SK-N-SH (cell line): ENCODE measurements around the gene CPXM1. TPM values are rescaled to one million over a fixed set of nuclear protein-coding genes. Genes with fewer than 3 reads are reported as not detected.
"Not testable (repeated sequence)": the region's sequence is repeated elsewhere in the genome, so short reads cannot be mapped to it uniquely, and the experiment has no call there.

Experiments used
- CTCF ChIA-PET: fragments of 300-600, 350-600 bp; formaldehyde crosslinking; extraction: SDS; loops from one replicate; lab custom pipeline; 2021; lab: Yijun Ruan, JAX
- POLR2A ChIA-PET: fragments of 350-600 bp; sonication (Branson Sonifier 250); formaldehyde crosslinking; extraction: SDS; loops from one replicate; lab custom pipeline; 2020; ENCODE audit warnings: antibody characterized with exemption, inconsistent platforms; lab: Yijun Ruan, JAX
- DNase-seq: peaks from one replicate; pipeline ENCODE4 v3.0.0; 2012
- H2AFZ ChIP-seq: fragments of 200-600 bp; sonication (generic); 2 replicates; pipeline ENCODE4 v1.8.1; 2016; ENCODE audit warnings: antibody characterized with exemption, mild to moderate bottlenecking, low read depth
- H3F3A ChIP-seq: fragments of 200-600 bp; sonication (generic); replicated peaks from 2 replicates; pipeline ENCODE3; 2016; ENCODE audit warnings: antibody characterized with exemption, mild to moderate bottlenecking; ENCODE audit not compliant: insufficient read depth
- H3K27ac ChIP-seq, 2 experiments: fragments of 200-500 bp in 1 of 2; fragments of 200-600 bp in 1 of 2; sonication (Bioruptor generic) in 1 of 2; sonication (generic), shearing (Covaris generic) in 1 of 2; 2 replicates each; pipeline versions ENCODE4 v1.5.1 to v1.6.1; 2014 to 2016; ENCODE audit warnings: low read depth in 2 of 2, inconsistent platforms in 1 of 2, low read length in 1 of 2, mild to moderate bottlenecking in 1 of 2, mixed read lengths in 1 of 2
- H3K27me3 ChIP-seq: fragments of 200-600 bp; sonication (generic), shearing (Covaris generic); 2 replicates; pipeline ENCODE4 v1.6.1; 2016; ENCODE audit warnings: mixed run types; ENCODE audit not compliant: insufficient read depth
- H3K36me3 ChIP-seq, 2 experiments: fragments of 200-500 bp in 1 of 2; fragments of 200-600 bp in 1 of 2; sonication (Bioruptor generic) in 1 of 2; sonication (generic) in 1 of 2; replicated peaks in 1 of 2; 2 replicates each; pipeline versions ENCODE3 to v1.5.1; 2014 to 2016; ENCODE audit warnings: low read length in 1 of 2, mild to moderate bottlenecking in 1 of 2; ENCODE audit not compliant: insufficient read depth in 2 of 2, control insufficient read depth in 1 of 2
- H3K4me1 ChIP-seq, 2 experiments: fragments of 200-500 bp in 1 of 2; fragments of 200-600 bp in 1 of 2; sonication (Bioruptor generic) in 1 of 2; sonication (generic), shearing (Covaris generic) in 1 of 2; 2 replicates each; pipeline versions ENCODE4 v1.5.1 to v1.6.1; 2014 to 2016; ENCODE audit warnings: low read depth in 1 of 2, low read length in 1 of 2, mixed run types in 1 of 2; ENCODE audit not compliant: insufficient read depth in 2 of 2, control insufficient read depth in 1 of 2
- H3K4me2 ChIP-seq: fragments of 200-600 bp; sonication (generic), shearing (Covaris generic); 2 replicates; pipeline ENCODE4 v1.6.1; 2017; ENCODE audit warnings: mixed run types
- H3K4me3 ChIP-seq, 2 experiments: fragments of 200-500 bp in 1 of 2; fragments of 200-600 bp in 1 of 2; sonication (Bioruptor generic) in 1 of 2; sonication (generic), shearing (Covaris generic) in 1 of 2; 2 replicates each; pipeline versions ENCODE4 v1.5.1 to v1.8.1; 2014 to 2016; ENCODE audit warnings: low read depth in 2 of 2, inconsistent platforms in 1 of 2, low read length in 1 of 2, mild to moderate bottlenecking in 1 of 2, mixed read lengths in 1 of 2, moderate library complexity in 1 of 2
- H3K79me2 ChIP-seq: fragments of 200-600 bp; sonication (generic); 2 replicates; pipeline ENCODE4 v1.8.1; 2017; ENCODE audit warnings: mild to moderate bottlenecking; ENCODE audit not compliant: insufficient read depth
- H3K9ac ChIP-seq: fragments of 200-600 bp; sonication (generic); 2 replicates; pipeline ENCODE4 v1.6.1; 2017; ENCODE audit warnings: mixed run types
- H3K9me2 ChIP-seq: fragments of 200-600 bp; sonication (generic); 2 replicates; pipeline ENCODE4 v1.6.1; 2017; ENCODE audit warnings: mixed run types
- H3K9me3 ChIP-seq: fragments of 200-600 bp; sonication (generic); 2 replicates; pipeline ENCODE4 v1.6.1; 2017; ENCODE audit warnings: mixed run types, mild to moderate bottlenecking, moderate library complexity
- H4K20me1 ChIP-seq: fragments of 200-600 bp; sonication (generic); 2 replicates; pipeline ENCODE4 v1.6.1; 2017; ENCODE audit warnings: mild to moderate bottlenecking, mixed run types; ENCODE audit not compliant: insufficient read depth
- ELF1 ChIP-seq: IDR thresholded peaks from 2 replicates; pipeline ENCODE4 v1.4.0; 2012
- FOXJ3 ChIP-seq: sonication (generic); formaldehyde crosslinking; IDR thresholded peaks from 2 replicates; pipeline ENCODE4 v1.5.1; 2020; ENCODE audit warnings: mild to moderate bottlenecking, missing genetic modification reagents
- GABPA ChIP-seq: IDR thresholded peaks from 2 replicates; pipeline ENCODE4 v1.4.0; 2012; ENCODE audit warnings: low read depth, mild to moderate bottlenecking
- GATA2 ChIP-seq: sonication (generic); formaldehyde crosslinking; IDR thresholded peaks from 2 replicates; pipeline ENCODE4 v1.5.0; 2020; ENCODE audit warnings: mild to moderate bottlenecking, missing genetic modification reagents
- NFIC ChIP-seq: IDR thresholded peaks from 2 replicates; pipeline ENCODE4 v1.4.0; 2012; ENCODE audit warnings: borderline replicate concordance
- NRF1 ChIP-seq: IDR thresholded peaks from 2 replicates; pipeline ENCODE4 v1.6.1; 2012; ENCODE audit warnings: low read depth, mild to moderate bottlenecking, low read length
- PBX3 ChIP-seq: IDR thresholded peaks from 2 replicates; pipeline ENCODE4; 2012
- RAD21 ChIP-seq: IDR thresholded peaks from 2 replicates; pipeline ENCODE4 v1.6.1; 2012; ENCODE audit warnings: mild to moderate bottlenecking, low read length
- RFX5 ChIP-seq: IDR thresholded peaks from 2 replicates; pipeline ENCODE4 v1.6.1; 2012; ENCODE audit warnings: mild to moderate bottlenecking, improper control_type of control experiment, low read length
- RXRA ChIP-seq: IDR thresholded peaks from 2 replicates; pipeline ENCODE4 v1.4.0; 2012; ENCODE audit warnings: low read depth, mild to moderate bottlenecking, borderline replicate concordance
- SIN3A ChIP-seq: IDR thresholded peaks from 2 replicates; pipeline ENCODE4 v1.6.1; 2012; ENCODE audit warnings: low read depth, mild to moderate bottlenecking, low read length, moderate library complexity, borderline replicate concordance
- TAF1 ChIP-seq: IDR thresholded peaks from 2 replicates; pipeline ENCODE4 v1.6.1; 2012; ENCODE audit warnings: low read depth, mild to moderate bottlenecking, low read length, moderate library complexity, borderline replicate concordance
- TEAD4 ChIP-seq: IDR thresholded peaks from 2 replicates; pipeline ENCODE4 v1.4.0; 2012; ENCODE audit warnings: mild to moderate bottlenecking, borderline replicate concordance; ENCODE audit not compliant: insufficient read depth
- USF2 ChIP-seq: fragments of 150-350 bp; IDR thresholded peaks from 2 replicates; pipeline ENCODE4 v1.6.1; 2017; ENCODE audit warnings: antibody characterized with exemption, low read length, low read depth, borderline replicate concordance
- ZBTB33 ChIP-seq: IDR thresholded peaks from 2 replicates; pipeline ENCODE4 v1.4.0; 2012; ENCODE audit warnings: low read depth, borderline replicate concordance
- WGBS: methylation state at CpG from one replicate; pipeline ENCODE4 v1.1.6; 2017; ENCODE audit warnings: low lambda C conversion rate; 5-methylcytosine and 5-hydroxymethylcytosine counted together
- polyA plus RNA-seq, 3 experiments: library from polyadenylated mRNA; depleted of rRNA; stranded (reverse); fragments of >200 nt; gene quantifications; 2 replicates each; pipeline ENCODE4 v1.2.3, GENCODE V29; 2012
- TF ChIP-seq, protein P1 (sequence below): IDR thresholded peaks from 2 replicates; pipeline ENCODE4 v1.4.0; 2012; ENCODE audit warnings: low read depth
- TF ChIP-seq, protein P2 (sequence below): fragments of 200-600 bp; sonication (generic); IDR thresholded peaks from 2 replicates; pipeline ENCODE4 v1.6.1; 2017; ENCODE audit warnings: antibody characterized with exemption, mild to moderate bottlenecking, moderate library complexity

CPXM1 gene
- polyA plus RNA-seq, 1 of the 3 experiments (the other 2 are of a cell fraction), result 99.9 TPM

DNA sequence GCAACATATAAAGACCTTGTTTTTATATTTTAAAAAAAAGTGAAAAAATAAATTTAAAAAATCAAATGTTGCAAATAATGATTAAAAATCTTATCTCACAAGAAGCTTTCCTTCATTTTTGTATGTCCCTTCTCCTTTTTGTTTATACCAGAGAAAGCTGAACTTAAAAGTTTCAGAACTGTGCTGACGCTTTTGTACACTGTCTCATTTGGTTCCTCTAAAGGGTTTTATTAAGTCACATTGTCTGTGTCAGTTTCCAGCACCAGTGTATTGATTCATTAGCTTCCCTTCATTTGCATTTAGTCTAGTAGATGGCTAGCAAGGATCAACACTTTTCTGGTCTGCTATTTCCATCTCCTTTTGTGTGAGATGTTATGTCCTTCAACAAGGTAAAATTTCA lies 33.3 kb upstream of the CPXM1 start:
- H3K9ac ChIP-seq, result no peak overlapping the region
- WGBS, result 100% methylated on average over 1 of the region's 1 CpG
- no peaks in the 10 kb centered on the region for H3K9me2 ChIP-seq
- peaks cover 15% of the 10 kb centered on the region for H3F3A ChIP-seq
- TF ChIP-seq NFIC (no peak), FOXJ3 (no peak), RXRA (no peak), ELF1 (no peak), RAD21 (no peak), RFX5 (no peak), ZBTB33 (no peak), NRF1 (no peak)
- TF ChIP-seq, protein P1, sequence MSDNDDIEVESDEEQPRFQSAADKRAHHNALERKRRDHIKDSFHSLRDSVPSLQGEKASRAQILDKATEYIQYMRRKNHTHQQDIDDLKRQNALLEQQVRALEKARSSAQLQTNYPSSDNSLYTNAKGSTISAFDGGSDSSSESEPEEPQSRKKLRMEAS, result no peak
- H3K4me2 ChIP-seq, result no peak overlapping the region
- H3K27me3 ChIP-seq, result no peaks in the 10 kb centered on the region
- CTCF ChIA-PET, result no interaction called here
- H3K36me3 ChIP-seq, result peaks cover 0 to 20% of the 10 kb centered on the region in 2 experiments
- no peak for DNase-seq
- POLR2A ChIA-PET, result no interaction called here
- H3K4me1 ChIP-seq, result peaks cover 4 to 6% of the 10 kb centered on the region in 2 experiments; a peak in 2 of 4 replicates
- H2AFZ ChIP-seq, result no peak overlapping the region
- no peak overlapping the region for H3K4me3 ChIP-seq
- H4K20me1 ChIP-seq, result no peaks in the 10 kb centered on the region
- no peaks in the 10 kb centered on the region for H3K9me3 ChIP-seq
- H3K79me2 ChIP-seq, result no peaks in the 10 kb centered on the region
- H3K27ac ChIP-seq, result no peak overlapping the region

- H2AFZ ChIP-seq, CTCF ChIA-PET: not testable (repeated sequence)
Observed at GRCh38 chr20:2831206-2831605, 30.8 kb upstream of the CPXM1 start.

DNA sequence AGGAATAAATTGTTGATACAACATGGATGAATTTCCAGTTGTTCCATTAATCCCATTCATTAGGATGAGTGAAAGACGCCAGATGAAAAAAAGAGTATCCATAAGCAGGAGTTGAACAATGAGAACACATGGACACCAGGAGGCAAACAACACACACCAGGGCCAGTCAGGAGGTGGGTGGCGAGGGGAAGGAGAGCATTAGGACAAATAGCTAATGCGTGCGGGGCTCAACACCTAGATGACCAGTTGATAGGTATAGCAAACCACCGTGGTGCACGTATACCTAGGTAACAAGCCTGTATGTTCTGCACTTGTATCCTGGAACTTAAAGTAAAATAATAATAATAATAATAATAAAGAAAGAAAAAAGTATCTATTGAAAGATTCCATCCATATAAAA lies 28.9 kb upstream of the CPXM1 start:
- Histone ChIP-seq H3K9ac (no peak overlapping the region), H3K4me2 (no peak overlapping the region), H3K4me3 (no peak overlapping the region), H2AFZ (no peak overlapping the region), H3K79me2 (no peaks in the 10 kb centered on the region), H3K27me3 (no peaks in the 10 kb centered on the region), H3K27ac (no peak overlapping the region), H3F3A (peaks cover 15% of the 10 kb centered on the region), H4K20me1 (no peaks in the 10 kb centered on the region), H3K9me2 (no peaks in the 10 kb centered on the region), H3K4me1 (peaks cover 0 to 6% of the 10 kb centered on the region in 2 experiments; a peak in 1 of 4 replicates), H3K9me3 (no peaks in the 10 kb centered on the region), H3K36me3 (no peaks in the 10 kb centered on the region)
- no peak for DNase-seq
- 49% methylated on average over 6 of the region's 6 CpGs for WGBS
- POLR2A ChIA-PET, result no interaction called here
- CTCF ChIA-PET, result no interaction called here
- TF ChIP-seq SIN3A, result no peak
- TF ChIP-seq, protein P1, result no peak
- TF ChIP-seq ELF1, result no peak
- TF ChIP-seq PBX3, result no peak
- TF ChIP-seq, protein P2, sequence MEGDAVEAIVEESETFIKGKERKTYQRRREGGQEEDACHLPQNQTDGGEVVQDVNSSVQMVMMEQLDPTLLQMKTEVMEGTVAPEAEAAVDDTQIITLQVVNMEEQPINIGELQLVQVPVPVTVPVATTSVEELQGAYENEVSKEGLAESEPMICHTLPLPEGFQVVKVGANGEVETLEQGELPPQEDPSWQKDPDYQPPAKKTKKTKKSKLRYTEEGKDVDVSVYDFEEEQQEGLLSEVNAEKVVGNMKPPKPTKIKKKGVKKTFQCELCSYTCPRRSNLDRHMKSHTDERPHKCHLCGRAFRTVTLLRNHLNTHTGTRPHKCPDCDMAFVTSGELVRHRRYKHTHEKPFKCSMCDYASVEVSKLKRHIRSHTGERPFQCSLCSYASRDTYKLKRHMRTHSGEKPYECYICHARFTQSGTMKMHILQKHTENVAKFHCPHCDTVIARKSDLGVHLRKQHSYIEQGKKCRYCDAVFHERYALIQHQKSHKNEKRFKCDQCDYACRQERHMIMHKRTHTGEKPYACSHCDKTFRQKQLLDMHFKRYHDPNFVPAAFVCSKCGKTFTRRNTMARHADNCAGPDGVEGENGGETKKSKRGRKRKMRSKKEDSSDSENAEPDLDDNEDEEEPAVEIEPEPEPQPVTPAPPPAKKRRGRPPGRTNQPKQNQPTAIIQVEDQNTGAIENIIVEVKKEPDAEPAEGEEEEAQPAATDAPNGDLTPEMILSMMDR, result no peak
- no peak for TF ChIP-seq GABPA
- no peak for TF ChIP-seq GATA2 (CRISPR knock-in tag)
- TF ChIP-seq TAF1, result no peak
- no peak for TF ChIP-seq TEAD4
- TF ChIP-seq USF2, result no peak

More at GRCh38 chr20:2831206-2831605, 30.8 kb upstream of the CPXM1 start:
- not testable (repeated sequence) for DNase-seq, H3K4me2 ChIP-seq, H3K4me1 ChIP-seq, H3K4me3 ChIP-seq, H3K36me3 ChIP-seq, H3K79me2 ChIP-seq, H3K27me3 ChIP-seq, H3K9me2 ChIP-seq, H3K9ac ChIP-seq, H3K9me3 ChIP-seq, H4K20me1 ChIP-seq
- WGBS, result 80% methylated on average over 7 of the region's 7 CpGs
- POLR2A ChIA-PET, result interaction anchor here (1.5 kb wide), 1 partner anchor 10 kb away, joined by 3 read pairs; the partner anchor contains the start of genes PCED1A and VPS16
- Histone ChIP-seq H3K27ac (peak overlapping the region in 1 of 2 experiments; percentile 87; a peak in 2 of 4 replicates), H3F3A (peaks cover 15% of the 10 kb centered on the region)
